HG03196 (cell line): ENCODE measurements around the gene PTPRN2.
"Not testable (repeated sequence)": the region's sequence is repeated elsewhere in the genome, so short reads cannot be mapped to it uniquely, and the experiment has no call there.

ENCODE experiments used
- ATAC-seq: cut with Tn5 transposase; IDR thresholded peaks from one replicate; pipeline ENCODE4 v1.9.1; 2021; ENCODE audit not compliant: unreplicated experiment

PTPRN2 gene

GRCh38 chr7:158390460-158390859 lies 197.2 kb downstream of the PTPRN2 start:
- no peak for ATAC-seq

DNA sequence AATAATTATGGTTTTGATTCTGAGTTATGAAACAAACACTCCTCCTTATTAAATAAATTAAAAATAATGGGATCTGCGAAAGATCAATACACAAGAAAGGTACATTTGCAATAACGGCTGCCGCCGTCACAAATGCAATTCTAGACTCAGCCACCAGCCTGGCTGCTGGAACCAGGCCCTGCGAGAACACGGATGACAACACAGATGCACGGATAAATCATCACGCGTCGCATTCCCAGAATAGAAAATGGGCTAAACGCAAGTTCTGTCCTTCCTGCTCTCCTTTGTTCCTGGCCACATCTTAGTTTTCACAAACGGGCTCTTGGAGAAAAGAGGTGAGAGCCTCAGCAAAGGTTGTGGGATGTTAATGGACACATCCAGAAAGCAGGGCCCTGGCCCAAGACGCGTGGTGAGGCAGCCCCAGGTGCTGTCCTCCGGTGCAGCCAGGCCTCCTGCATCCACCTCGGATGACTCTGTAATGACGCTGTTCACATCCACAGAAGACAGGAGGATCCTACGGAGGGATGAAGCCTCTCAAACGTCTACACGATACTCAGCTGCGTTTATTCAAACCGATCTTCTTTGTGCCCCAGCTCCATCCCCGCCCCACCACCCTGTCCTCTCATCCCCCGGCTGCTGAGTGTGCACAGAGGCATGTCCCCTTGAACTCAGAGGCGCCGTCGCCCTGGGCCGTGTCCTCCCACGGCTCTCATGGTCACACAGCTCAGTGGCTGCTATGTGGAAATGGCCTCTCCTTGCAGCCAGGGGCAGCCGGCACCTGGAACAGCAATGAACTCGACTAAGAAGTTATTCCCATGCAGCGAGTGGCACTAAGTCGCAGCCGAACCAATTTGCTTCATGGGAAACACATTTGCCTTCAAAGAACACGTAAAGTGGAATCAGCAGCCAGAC lies 197.9 kb downstream of the PTPRN2 start:
- no peak for ATAC-seq

- ATAC-seq, result no peak
Observed at GRCh38 chr7:158388928-158389327, 198.7 kb downstream of the PTPRN2 start.

DNA sequence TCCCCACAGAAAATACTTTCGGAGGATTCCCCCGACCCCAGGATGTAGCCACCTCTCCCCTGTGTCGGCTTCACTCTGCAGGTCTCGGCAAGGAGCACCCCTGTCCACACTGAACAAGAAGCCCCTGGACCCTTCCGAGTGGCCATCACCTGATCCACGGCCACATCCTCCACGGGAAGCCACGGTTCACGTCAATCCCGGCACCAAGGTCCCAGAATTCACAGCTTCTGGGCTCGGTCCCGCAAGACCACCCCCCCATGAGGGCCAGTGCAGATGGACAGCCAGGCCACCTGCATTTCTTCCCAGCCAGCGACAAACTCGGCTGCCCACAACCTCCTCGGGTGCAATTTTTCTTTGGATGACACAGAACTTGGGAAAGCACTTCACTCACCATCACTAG lies 199.6 kb downstream of the PTPRN2 start:
- no peak for ATAC-seq

- no peak for ATAC-seq
Observed at GRCh38 chr7:158387546-158387891, 200.1 kb downstream of the PTPRN2 start.

GRCh38 chr7:158386866-158387545 lies 200.6 kb downstream of the PTPRN2 start:
- ATAC-seq, result no peak

DNA sequence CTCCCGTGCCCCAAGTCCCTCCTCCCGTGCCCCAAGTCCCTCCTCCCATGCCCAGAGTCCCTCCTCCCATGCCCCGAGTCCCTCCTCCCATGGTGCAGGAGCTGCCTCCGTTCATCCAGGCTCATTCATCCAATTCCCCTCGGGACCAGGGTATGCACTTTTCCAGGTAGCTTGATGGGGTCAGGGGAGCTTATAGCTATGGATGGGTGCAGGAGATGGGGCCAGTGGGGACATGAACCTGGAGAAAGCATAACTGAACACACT lies 201.3 kb downstream of the PTPRN2 start:
- ATAC-seq, result no peak

DNA sequence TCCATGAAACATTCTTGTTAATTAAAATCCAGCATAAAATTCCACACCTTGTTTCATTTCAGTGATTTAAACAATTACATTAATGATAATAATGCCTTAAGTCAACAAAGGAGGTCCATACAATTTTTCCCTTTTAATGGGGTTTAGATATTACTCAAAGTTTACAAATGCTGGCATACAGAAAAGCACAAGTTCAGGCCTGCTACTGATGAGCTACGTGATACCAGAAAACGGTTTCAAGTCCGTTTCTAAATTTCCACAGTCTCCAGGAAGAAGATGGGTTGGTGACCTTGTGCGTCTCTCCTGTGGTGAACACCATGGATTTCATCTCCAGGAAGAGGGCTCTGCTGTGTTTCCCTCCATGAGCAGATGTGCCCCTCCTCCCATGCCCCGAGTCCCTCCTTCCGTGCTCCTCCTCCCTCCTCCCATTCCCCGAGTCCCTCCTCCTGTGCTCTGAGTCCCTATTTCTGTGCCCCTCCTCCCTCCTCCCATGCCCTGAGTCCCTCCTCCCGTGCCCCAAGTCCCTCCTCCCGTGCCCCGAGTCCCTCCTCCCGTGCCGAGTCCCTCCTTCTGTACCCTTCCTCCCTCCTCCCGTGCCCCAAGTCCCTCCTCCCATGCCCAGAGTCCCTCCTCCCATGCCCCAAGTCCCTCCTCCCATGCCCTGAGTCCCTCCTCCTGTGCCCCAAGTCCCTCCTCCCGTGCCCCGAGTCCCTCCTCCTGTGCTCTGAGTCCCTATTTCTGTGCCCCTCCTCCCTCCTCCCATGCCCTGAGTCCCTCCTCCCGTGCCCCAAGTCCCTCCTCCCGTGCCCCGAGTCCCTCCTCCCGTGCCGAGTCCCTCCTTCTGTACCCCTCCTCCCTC lies 201.9 kb downstream of the PTPRN2 start:
- ATAC-seq, result not testable (repeated sequence)

- no peak for ATAC-seq
Observed at GRCh38 chr7:158384746-158385145, 202.9 kb downstream of the PTPRN2 start.

- ATAC-seq, result no peak
Observed at GRCh38 chr7:158383665-158384064, 204.0 kb downstream of the PTPRN2 start.

- no peak for ATAC-seq
Observed at GRCh38 chr7:158382363-158383254, 205.0 kb downstream of the PTPRN2 start.

DNA sequence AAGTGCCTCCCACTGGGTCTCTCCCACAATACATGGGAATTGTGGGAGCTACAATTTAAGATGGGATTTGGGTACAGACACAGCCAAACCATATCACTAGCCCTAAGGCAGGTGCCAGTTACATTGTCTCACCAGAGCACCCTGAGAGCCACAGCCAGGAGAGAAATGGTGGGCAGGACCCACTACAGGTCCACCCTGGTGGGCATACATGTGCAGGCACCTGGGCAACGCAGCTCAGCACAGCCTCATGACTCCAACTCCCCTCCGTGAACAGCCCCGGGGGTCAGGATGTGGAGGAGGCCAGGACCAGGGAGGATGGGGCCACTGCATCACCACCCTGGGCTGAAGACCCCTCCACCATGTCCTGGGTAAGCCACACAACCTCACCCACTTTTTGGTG lies 205.7 kb downstream of the PTPRN2 start:
- ATAC-seq, result no peak

DNA sequence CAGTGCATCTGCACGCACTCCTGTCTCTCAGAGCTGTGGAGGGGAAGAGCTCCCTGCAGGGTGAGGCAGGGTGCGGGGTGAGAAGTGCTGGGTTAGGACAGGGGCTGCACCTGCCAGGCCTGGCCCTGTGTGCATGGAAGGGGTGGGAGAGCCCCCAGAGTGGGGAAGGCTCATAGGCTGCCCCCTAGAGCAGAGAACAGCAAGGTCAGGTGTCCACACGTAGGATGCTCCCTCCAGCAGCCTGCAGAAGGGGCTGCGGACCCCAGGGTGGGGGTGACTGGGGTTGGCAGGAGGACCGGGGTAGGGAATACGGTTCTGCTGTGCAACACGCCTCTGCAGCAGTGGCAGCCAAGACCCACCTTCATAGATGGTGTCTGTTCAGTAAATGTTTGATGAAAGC lies 208.6 kb downstream of the PTPRN2 start:
- ATAC-seq, result no peak

DNA sequence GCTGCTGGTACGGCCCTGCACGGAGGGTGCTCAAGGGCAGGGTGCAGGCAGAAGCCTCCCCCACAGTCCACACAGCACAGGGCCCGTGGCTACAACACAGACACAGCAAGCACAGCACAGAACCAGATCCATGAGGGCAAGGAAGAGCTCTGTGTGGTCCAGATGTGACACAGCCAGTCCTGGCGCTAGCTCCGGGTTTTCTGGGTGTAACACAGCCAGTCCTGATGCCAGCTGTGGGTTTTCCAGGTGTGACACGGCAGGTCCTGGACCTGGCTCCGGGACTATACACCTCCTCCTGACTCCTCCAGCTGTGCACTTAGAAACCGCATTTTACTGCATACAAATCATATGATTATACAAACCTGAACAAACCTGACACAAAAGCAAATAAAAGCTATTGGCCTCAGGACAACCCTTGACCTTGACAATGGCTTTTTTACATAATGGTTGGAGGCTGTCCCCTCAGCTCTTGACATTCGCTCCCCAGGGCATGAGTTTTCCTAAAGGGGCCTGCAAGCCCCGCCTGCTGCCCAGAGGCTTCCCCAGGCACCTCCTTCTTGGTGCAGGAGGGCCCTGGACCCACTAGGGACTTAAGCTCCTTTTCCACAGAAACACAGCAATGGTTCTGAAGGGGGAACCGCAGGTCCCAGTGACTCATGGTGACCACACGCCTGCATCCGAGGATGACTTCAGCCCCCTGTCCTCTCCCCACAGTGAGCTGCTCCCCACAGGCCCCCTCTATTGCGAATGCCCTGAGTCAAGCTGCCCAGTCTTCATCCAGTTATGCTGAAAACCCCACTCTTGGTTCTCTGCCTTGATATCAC lies 209.6 kb downstream of the PTPRN2 start:
- ATAC-seq, result no peak

DNA sequence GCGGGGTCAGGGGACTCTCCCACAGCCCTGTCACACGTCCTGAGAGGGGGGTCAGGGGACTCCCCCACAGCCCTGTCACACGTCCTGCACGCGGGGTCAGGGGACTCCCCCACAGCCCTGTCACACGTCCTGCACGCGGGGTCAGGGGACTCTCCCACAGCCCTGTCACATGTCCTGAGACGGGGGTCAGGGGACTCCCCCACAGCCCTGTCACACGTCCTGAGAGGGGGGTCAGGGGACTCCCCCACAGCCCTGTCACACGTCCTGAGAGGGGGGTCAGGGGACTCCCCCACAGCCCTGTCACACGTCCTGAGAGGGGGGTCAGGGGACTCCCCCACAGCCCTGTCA lies 210.8 kb downstream of the PTPRN2 start:
- not testable (repeated sequence) for ATAC-seq

GRCh38 chr7:158376146-158376838 lies 211.3 kb downstream of the PTPRN2 start:
- ATAC-seq, result not testable (repeated sequence)

GRCh38 chr7:158375034-158375433 lies 212.6 kb downstream of the PTPRN2 start:
- no peak for ATAC-seq

DNA sequence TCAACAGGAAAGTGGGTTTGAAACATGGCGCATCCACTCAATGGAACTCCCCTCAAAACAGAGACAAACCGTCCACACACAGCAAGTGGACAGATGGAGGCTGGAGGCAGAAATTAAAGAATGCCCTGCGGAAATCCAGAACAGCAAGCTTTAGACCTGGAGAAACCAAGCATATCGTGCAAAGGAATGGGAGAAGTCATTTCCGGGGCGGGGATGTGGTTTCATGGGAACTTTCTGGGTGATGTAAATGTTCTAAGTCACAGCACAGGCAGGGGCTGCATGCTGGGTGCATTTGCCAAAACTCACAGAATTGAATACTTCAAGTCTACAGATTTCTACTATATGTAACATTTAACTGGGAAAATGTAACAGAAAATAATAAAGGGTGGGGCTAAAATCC lies 213.0 kb downstream of the PTPRN2 start:
- no peak for ATAC-seq

GRCh38 chr7:158374146-158374545 lies 213.5 kb downstream of the PTPRN2 start:
- ATAC-seq, result no peak
